OCI-LY7 (cell line): ENCODE measurements around the gene MIS18BP1. TPM values are rescaled to one million over a fixed set of nuclear protein-coding genes. Genes with fewer than 3 reads are reported as not detected.

Source experiments
- BruUV-seq: library from RNA; stranded (reverse); fragments of 400-500 nt; replicated peaks from 2 replicates; lab custom pipeline; 2021; lab: Mats Ljungman, UMichigan
- CTCF ChIA-PET: fragments of 300-600 bp; sonication (Branson Sonifier 250); formaldehyde crosslinking; loops from one replicate; lab custom pipeline; 2022; ENCODE audit warnings: antibody characterized with exemption; ENCODE audit not compliant: unreplicated experiment; lab: Charles Lee
- POLR2A ChIA-PET: fragments of 300-600 bp; sonication (Branson Sonifier 250); formaldehyde crosslinking; loops from one replicate; lab custom pipeline; 2022; ENCODE audit warnings: antibody characterized with exemption; lab: Charles Lee
- DNase-seq: peaks from one replicate; pipeline ENCODE4 v3.0.0-alpha.2; 2015; ENCODE audit warnings: low spot score
- H2AFZ ChIP-seq: fragments of 200-600 bp; sonication (generic), shearing (Covaris generic); 2 replicates; pipeline ENCODE4 v1.6.1; 2014; ENCODE audit warnings: mild to moderate bottlenecking, antibody characterized with exemption, low read length, moderate library complexity
- H3K27ac ChIP-seq: fragments of 200-600 bp; sonication (generic); 2 replicates; pipeline ENCODE4 v1.5.1; 2014; ENCODE audit warnings: mixed run types, low read depth, mild to moderate bottlenecking, moderate library complexity, low read length, inconsistent platforms; ENCODE audit not compliant: poor library complexity, severe bottlenecking
- H3K36me3 ChIP-seq: fragments of 200-600 bp; sonication (generic); 2 replicates; pipeline ENCODE4 v1.6.1; 2014; ENCODE audit warnings: mild to moderate bottlenecking, antibody characterized with exemption, low read length, moderate library complexity, mixed read lengths; ENCODE audit not compliant: insufficient read depth
- H3K4me1 ChIP-seq: fragments of 200-600 bp; sonication (generic); 2 replicates; pipeline ENCODE4 v1.5.1; 2014; ENCODE audit warnings: mild to moderate bottlenecking, low read length; ENCODE audit not compliant: insufficient read depth, poor library complexity, severe bottlenecking
- H3K4me2 ChIP-seq: fragments of 200-600 bp; sonication (generic); 2 replicates; pipeline ENCODE4 v1.6.1; 2014; ENCODE audit warnings: mild to moderate bottlenecking, low read length
- H3K4me3 ChIP-seq: fragments of 200-600 bp; sonication (generic); 2 replicates; pipeline ENCODE4 v1.5.1; 2014; ENCODE audit warnings: mild to moderate bottlenecking, low read depth, low read length; ENCODE audit not compliant: poor library complexity, severe bottlenecking
- H3K79me2 ChIP-seq: fragments of 200-600 bp; sonication (generic); 2 replicates; pipeline ENCODE4 v1.6.1; 2016; ENCODE audit warnings: low read depth, mild to moderate bottlenecking, low read length, moderate library complexity, mixed read lengths; ENCODE audit not compliant: insufficient read depth
- H3K9me2 ChIP-seq: fragments of 200-600 bp; sonication (generic); 2 replicates; pipeline ENCODE4 v1.6.1; 2016; ENCODE audit warnings: mild to moderate bottlenecking, low read length, mixed read lengths; ENCODE audit not compliant: insufficient read depth
- H3K9me3 ChIP-seq: fragments of 200-600 bp; sonication (generic); 2 replicates; pipeline ENCODE4 v1.6.1; 2014; ENCODE audit warnings: mild to moderate bottlenecking, mixed run types, low read length, mixed read lengths
- H4K20me1 ChIP-seq: fragments of 200-600 bp; sonication (generic); 2 replicates; pipeline ENCODE4 v1.6.1; 2014; ENCODE audit warnings: mild to moderate bottlenecking, antibody characterized with exemption, low read length, moderate library complexity, mixed read lengths; ENCODE audit not compliant: insufficient read depth
- EZH2phosphoT487 ChIP-seq: fragments of 200-600 bp; sonication (generic); IDR thresholded peaks from 2 replicates; pipeline ENCODE4 v1.6.1; 2018; ENCODE audit warnings: low read depth, borderline replicate concordance, mild to moderate bottlenecking, mixed run types, antibody characterized with exemption, low read length, moderate library complexity, mixed read lengths
- intact Hi-C: fragments of 100-400 bp; cut with micrococcal nuclease; formaldehyde crosslinking; loops from one replicate; pipeline ENCODE4 v1.10.0; 2022; ENCODE audit not compliant: unreplicated experiment
- total RNA-seq, 2 experiments: library from RNA; depleted of rRNA in 1 of 2; stranded (reverse); fragments of >200 nt in 1 of 2; shearing (Covaris generic) in 1 of 2; gene quantifications; 2 replicates each; pipeline ENCODE4 v1.2.3, GENCODE V29; 2014 to 2022
- TF ChIP-seq, protein P1 (sequence below): fragments of 200-600 bp; sonication (generic); conservative IDR thresholded peaks from 2 replicates; pipeline ENCODE4 v1.5.1; 2014; ENCODE audit warnings: mild to moderate bottlenecking, antibody characterized with exemption, low read length, moderate library complexity, mixed read lengths

The MIS18BP1 gene
- total RNA-seq, 2 experiments from 2014 or later: 99.2 to 103 TPM

- H2AFZ ChIP-seq: no peak overlapping the region
- no TSS peak for BruUV-seq
- H3K9me2 ChIP-seq: no peaks in the 10 kb centered on the region
- POLR2A ChIA-PET: no interaction called here
- CTCF ChIA-PET: no interaction called here
- H4K20me1 ChIP-seq: no peaks in the 10 kb centered on the region
- TF ChIP-seq EZH2phosphoT487: no peak
- TF ChIP-seq, protein P1, sequence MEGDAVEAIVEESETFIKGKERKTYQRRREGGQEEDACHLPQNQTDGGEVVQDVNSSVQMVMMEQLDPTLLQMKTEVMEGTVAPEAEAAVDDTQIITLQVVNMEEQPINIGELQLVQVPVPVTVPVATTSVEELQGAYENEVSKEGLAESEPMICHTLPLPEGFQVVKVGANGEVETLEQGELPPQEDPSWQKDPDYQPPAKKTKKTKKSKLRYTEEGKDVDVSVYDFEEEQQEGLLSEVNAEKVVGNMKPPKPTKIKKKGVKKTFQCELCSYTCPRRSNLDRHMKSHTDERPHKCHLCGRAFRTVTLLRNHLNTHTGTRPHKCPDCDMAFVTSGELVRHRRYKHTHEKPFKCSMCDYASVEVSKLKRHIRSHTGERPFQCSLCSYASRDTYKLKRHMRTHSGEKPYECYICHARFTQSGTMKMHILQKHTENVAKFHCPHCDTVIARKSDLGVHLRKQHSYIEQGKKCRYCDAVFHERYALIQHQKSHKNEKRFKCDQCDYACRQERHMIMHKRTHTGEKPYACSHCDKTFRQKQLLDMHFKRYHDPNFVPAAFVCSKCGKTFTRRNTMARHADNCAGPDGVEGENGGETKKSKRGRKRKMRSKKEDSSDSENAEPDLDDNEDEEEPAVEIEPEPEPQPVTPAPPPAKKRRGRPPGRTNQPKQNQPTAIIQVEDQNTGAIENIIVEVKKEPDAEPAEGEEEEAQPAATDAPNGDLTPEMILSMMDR: no peak
- H3K36me3 ChIP-seq: no peaks in the 10 kb centered on the region
- no peak for DNase-seq
- no peaks in the 10 kb centered on the region for H3K79me2 ChIP-seq
- intact Hi-C loops: no loop called here
- H3K4me3 ChIP-seq: no peak overlapping the region
- no peaks in the 10 kb centered on the region for H3K9me3 ChIP-seq
- no peaks in the 10 kb centered on the region for H3K4me1 ChIP-seq
- H3K4me2 ChIP-seq: no peak overlapping the region
- no peak overlapping the region for H3K27ac ChIP-seq
Measured at GRCh38 chr14:45271858-45272537, 19.0 kb upstream of the MIS18BP1 start.

GRCh38 chr14:45270031-45270430 is 17.0 kb upstream of the MIS18BP1 start:
- Histone ChIP-seq H3K4me1 (no peaks in the 10 kb centered on the region), H3K36me3 (no peaks in the 10 kb centered on the region), H3K4me3 (no peak overlapping the region), H3K9me2 (no peaks in the 10 kb centered on the region), H4K20me1 (no peaks in the 10 kb centered on the region), H3K79me2 (no peaks in the 10 kb centered on the region), H3K9me3 (no peaks in the 10 kb centered on the region), H2AFZ (no peak overlapping the region), H3K27ac (no peak overlapping the region), H3K4me2 (no peak overlapping the region)
- TF ChIP-seq, protein P1: no peak
- no peak for TF ChIP-seq EZH2phosphoT487
- intact Hi-C loops: no loop called here
- BruUV-seq: no TSS peak
- ChIA-PET POLR2A (interaction anchor here (0.6 kb wide), 2 partner anchors 18 to 62 kb away, joined by 3 to 4 read pairs; no protein-coding TSS in a partner anchor), CTCF (no interaction called here)
- no peak for DNase-seq

DNA sequence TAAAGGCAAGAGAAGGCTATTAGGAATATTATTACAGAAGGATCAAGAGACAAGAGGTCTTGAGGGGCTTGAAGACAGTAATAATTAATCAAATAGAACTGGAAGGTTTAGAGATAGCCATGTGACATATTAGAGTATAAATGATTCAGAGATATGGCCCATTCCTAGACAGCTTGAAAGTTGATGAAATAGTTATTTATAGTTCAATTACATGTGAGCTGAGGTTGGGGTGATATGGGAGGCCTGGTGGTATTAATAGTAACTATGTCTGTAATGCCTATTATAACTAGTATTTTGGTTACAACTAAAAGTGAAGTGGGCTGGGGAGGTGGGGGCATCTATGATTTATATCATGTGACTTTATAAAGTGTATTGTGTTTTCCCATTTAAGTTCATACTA is 14.1 kb upstream of the MIS18BP1 start:
- H3K36me3 ChIP-seq: no peaks in the 10 kb centered on the region
- H3K9me2 ChIP-seq: no peaks in the 10 kb centered on the region
- H3K4me1 ChIP-seq: no peaks in the 10 kb centered on the region
- CTCF ChIA-PET: no interaction called here
- H4K20me1 ChIP-seq: no peaks in the 10 kb centered on the region
- POLR2A ChIA-PET: interaction anchor here (0.9 kb wide), 1 partner anchor 132 kb away, joined by 3 read pairs; no protein-coding TSS in a partner anchor
- no peak overlapping the region for H2AFZ ChIP-seq
- H3K4me2 ChIP-seq: no peak overlapping the region
- H3K27ac ChIP-seq: no peak overlapping the region
- H3K9me3 ChIP-seq: 0 out of 2 replicates have a peak, but pooled peaks cover 7% of the 10 kb centered on the region
- TF ChIP-seq, protein P1: no peak
- no peak for TF ChIP-seq EZH2phosphoT487
- no TSS peak for BruUV-seq
- intact Hi-C loops: loop anchor here (5.0 kb wide), 1 partner anchor 130 kb away; the partner anchor contains the start of gene FANCM
- no peaks in the 10 kb centered on the region for H3K79me2 ChIP-seq
- DNase-seq: no peak
- H3K4me3 ChIP-seq: no peak overlapping the region
